CD4-positive, alpha-beta T cell treated with Interleukin-15 for 1 hour (primary cell): ENCODE data around the gene ABCB8.
"Not testable (repeated sequence)": the region's sequence is repeated elsewhere in the genome, so short reads cannot be mapped to it uniquely, and the experiment has no call there.

Experiments used
- DNase-seq: peaks from one replicate; pipeline ENCODE4 v3.0.0-alpha.2; 2020

Gene ABCB8

GRCh38 chr7:151038951-151039849 is 10.9 kb downstream of the ABCB8 start:
- DNase-seq = peak; percentile 75

- DNase-seq = no peak
These were observed 11.7 kb downstream of the ABCB8 start for GRCh38 chr7:151039850-151040548.

GRCh38 chr7:151040616-151041375 is 12.5 kb downstream of the ABCB8 start:
- DNase-seq = no peak

DNA sequence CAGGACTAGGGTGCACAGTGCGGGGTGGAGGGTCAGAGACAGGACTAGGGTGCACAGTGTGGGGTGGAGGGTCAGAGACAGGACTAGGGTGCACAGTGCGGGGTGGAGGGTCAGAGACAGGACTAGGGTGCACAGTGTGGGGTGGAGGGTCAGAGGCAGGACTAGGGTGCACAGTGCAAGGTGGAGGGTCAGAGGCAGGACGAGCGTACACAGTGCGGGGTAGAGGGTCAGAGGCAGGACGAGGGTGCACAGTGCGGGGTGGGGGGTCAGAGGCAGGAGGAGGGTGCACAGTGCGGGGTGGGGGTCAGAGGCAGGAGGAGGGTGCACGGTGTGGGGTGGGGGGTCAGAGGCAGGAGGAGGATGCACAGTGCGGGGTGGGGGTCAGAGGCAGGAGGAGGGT is 15.2 kb downstream of the ABCB8 start:
- not testable (repeated sequence) for DNase-seq

DNA sequence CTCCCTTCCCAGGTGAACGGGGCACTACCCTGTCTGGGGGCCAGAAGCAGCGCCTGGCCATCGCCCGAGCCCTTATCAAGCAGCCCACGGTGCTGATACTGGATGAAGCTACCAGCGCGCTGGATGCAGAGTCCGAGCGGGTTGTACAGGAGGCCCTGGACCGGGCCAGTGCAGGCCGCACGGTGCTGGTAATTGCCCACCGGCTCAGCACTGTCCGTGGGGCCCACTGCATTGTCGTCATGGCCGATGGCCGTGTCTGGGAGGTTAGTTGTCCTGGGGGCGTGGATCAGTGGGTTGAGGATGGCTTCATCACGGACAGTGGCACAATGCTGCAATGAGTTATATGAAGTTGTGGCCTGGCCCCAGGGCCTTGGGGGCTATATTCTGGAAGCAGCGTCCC is 15.7 kb downstream of the ABCB8 start:
- DNase-seq = no peak

DNA sequence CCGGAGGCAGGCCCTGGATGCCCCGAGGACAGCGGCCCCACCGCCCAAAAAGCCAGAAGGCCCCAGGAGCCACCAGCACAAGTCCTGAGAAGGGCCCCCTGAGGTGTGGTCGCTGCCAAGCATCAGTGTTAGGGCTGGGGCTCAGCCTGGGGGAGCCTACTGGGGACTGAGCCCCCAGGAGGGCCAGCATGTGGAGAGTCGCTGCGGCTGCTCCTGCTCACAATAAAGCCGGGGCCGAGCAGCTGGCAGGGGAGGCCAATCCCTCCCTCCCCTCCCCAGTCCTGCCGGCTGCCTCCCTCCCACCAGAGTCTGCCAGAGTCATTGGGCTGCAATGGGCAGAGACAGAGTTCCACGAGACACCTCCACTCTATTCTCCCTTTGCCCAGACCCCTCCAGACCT is 17.0 kb downstream of the ABCB8 start:
- DNase-seq = no peak

DNA sequence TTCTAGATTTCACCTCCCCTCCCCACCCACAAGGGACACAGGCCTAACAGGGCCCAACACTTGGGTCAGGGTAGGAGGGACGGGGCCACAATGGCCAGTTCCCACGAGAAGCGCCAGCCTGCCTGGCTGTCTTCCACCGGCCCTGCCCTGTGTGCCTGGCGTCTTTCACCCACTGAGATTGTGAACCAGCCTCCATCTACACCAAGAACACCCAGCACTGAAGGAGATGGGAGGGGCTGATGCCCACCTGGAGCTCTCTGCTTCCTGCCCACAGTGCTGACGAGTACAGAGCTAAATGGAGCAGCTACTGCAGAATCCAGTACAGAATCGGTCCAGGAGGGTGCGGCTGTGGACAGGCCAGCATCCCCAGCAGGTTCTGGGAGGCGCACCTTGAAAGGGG is 17.7 kb downstream of the ABCB8 start:
- no peak for DNase-seq

DNA sequence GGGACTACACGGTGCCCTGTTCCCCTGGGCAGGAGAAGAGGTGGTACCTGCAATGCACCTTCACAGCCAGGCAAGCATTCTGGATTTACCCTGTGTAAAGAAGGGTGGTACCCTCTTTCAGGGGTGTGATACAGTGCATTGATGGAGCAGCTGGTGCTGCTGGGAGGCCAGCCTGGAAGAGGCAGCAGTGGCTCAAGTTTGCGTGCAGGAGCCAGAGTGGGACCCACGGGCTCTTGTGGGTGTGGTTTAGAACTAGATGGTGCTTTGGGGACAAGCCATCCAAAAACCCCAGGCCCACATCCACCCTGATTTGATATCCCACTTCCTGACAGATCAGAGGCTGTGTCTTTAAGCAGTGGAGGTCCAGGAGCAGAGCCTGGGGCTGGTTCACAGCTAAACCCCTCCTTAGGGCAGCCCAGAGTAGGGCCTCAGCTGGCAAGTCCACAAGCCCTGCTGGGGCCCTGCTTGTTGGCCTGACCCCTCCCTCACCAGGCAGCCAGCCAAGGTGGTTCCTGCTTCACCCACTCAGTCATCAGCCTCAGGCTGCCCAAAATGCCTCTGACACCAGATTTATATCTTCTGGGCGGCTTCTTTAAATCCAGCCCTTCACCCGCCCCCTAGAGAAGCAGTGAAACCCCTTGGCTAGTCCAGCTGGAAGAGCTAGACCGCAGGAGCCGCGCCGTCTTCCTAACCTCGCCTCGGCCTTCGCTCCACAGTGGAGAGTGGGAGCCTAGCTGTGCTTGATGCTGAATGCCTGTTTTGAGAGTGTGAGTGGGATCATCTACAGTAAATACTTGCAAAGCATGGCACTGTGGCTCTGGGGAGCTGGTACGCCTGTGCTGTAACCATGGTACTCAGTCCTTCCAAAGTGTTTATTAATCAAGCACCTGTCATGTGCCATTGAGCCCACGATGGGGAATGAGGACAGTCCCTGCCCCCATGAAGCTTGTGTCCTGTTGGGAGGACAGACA is 18.6 kb downstream of the ABCB8 start:
- no peak for DNase-seq

DNA sequence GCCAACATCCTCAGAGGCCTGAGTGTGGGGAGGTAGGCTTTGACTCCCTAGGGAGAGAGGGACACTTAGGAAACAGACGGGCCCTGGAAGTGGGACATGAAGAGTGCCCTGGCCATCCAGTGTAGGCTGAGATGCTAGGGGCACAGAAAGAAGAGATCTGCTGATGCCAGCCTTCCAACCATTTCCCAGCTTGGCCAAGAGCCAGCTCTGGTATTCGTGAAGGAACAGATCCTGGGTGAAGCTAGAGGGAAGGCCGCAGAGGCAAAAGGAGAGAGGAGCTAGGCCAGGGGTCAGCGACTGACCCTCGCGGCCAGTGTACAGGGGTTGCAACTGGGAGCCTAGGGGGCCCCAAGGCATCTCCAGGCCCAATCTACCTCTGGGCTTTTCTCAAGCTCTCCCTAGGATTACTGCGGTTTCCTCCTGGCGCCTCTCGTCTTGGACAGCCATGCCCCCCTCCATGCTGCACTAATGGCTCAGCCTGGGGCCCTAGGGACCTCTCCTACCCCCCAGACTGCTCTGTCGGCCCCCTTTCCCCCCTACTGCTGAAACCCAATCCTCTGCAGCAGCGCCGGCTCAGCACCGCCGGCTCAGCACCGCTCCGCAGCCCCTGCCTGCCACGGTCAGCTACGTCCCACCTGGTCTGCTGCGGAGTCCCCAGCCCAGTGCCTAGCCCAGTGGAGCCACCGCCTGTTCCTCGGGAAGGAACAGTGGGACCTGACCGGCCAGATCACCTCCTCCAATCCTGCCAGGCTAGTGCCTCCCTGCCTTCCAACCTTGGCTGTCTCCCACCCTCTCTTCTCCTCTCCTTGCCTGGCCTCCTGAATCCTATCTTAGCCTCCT is 19.9 kb downstream of the ABCB8 start, which contains the start of gene ASIC3:
Gene ASIC3 (plus strand): TSS at position 556 of the 840 bp plus-strand sequence. CDS start 355 bp downstream, outside the sequence.
- no peak for DNase-seq

- DNase-seq = no peak
These were observed 20.7 kb downstream of the ABCB8 start for GRCh38 chr7:151048911-151049463.

DNA sequence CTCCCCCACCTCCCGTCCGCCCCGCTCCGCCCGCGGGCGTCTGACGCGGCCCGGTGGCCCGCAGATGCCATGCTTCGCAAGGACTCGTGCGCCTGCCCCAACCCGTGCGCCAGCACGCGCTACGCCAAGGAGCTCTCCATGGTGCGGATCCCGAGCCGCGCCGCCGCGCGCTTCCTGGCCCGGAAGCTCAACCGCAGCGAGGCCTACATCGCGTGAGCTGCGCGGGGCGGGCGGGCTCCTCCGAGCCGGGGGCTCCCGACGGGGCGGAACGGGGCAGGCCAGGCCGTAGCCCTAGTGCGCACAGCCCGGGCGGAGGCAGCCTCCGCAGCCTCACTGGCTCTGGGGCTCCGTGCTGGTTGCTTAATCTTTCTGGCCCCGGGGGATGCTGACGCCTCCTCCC is 22.9 kb downstream of the ABCB8 start:
- DNase-seq = peak; percentile 46

DNA sequence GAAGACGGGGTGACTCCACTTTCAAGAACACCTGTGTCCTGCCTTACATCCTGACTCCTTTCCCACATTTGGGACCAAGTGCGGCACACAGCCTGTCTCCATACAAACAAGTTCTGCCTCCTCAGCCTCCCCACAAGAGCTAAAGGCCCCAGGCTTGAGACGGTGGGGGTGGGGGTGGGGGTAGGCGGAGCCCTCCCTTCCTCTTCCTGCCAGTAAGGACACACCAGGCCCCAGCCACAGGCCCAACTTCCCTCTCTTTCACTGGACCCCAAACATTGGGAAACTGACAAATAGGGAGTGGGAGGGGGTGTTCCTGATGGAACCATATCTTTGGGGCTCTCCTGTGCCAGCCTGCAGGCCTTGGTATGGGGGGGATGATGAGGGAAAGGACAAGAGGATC is 24.8 kb downstream of the ABCB8 start:
- DNase-seq = no peak

DNA sequence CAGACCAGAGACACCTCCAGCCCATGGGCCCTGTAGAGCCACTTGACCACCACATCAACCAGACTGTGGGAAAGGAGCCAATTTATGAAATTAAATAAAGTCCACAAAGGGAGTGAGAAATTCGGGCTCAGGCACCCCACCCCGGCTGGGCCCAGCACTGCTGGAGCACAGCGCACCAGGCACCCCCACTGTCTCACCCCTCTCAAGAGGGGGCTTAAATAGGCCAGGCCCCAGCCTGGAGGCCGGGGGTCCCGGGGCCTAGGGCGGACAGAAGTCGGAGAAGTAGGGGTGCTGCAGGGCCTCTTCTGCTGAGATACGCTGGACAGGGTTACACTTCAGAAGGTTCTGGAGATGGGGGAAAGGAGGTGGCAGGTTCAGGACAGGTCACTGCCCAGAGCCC is 25.5 kb downstream of the ABCB8 start:
- no peak for DNase-seq

DNA sequence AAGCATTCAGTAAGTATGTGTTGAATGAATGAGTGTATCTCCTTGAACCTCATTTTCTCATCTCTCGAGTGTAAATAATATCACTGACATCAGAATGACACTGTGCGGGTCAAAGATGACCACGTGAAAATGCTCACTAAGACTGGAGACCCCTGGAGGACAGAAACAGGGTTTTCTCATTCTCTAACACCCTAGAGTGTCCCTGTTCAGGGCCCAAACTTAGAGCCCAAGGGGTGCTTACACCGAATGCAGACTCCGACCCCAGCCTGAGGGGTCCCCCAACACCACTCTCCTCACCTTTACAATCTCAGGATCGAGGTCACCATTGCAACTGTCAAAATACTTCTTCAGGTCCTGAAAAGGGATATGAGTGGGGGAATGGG is 28.0 kb downstream of the ABCB8 start:
- no peak for DNase-seq

GRCh38 chr7:151056666-151057505 is 28.6 kb downstream of the ABCB8 start:
- no peak for DNase-seq

GRCh38 chr7:151057506-151057988 is 29.3 kb downstream of the ABCB8 start, which contains the start of gene CDK5:
Gene CDK5 (minus strand): TSS chr7:151057897. CDS start chr7:151057848, 49 bp downstream.
- no peak for DNase-seq

DNA sequence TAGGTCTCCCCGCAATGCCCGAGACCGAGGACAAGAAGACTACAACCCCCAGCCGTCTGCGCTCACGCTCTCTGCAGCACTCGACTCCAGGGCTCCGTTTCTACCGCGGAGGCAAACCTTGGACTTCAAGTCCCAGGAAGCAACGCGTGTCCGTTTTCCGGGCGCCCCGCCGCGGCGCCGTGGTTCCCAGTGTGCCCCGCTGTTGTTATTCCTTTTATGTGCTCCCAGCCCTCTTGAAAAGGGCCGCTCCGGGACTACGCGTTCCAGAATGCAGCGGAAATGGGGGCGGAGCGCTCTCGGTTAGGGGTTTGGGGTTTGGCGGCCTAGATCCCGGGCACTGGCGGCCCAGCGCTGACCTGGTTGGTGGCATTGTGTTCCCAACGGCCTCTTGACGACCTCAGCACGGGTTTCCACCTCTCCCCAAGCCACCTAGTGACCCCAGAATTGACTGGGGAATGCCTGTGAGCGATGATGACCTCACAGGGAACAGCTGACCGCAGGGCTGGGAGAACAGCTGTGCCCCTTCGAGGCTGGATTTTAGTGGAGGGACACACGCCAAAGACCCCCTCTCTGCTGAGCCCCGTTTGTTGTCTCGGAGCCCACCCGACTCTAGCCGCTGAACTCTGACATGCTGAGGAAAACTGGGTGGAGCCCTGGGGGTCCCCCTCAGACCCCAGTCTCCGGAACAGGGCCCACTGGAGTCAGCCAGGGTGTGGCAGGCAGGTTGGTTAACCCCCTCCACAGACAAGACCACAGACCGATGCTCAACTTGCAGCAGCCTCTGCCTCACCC is 29.9 kb downstream of the ABCB8 start:
- DNase-seq = peak; percentile 98

DNA sequence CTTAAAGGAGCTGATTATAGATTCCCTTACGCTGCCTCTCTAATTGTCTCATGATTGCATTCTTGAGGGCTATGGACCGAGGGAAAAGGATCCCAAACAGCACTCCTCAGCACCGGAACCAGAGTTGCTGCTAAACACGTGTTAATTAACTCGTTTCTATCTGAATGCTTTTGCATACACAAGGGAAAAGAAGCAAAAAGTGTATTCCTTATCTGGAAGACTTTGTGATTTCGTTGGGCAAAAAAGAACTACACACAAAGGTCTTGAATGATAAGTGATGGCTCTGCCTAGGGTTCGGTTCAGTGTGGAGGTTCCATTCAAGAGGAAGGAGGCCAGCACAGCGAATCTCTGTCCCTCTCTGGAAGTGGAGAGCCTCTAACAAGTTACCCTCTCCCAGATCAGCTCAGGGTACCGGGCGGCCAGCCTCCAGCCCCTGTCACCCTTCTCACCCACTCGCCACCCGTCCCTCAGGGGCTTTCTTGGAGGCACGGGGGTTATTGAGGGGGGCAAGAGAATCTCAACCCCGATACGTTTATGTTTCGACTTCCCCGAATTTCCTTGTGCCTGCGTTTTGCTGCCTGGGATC is 30.6 kb downstream of the ABCB8 start:
- no peak for DNase-seq
